ENCODE data around the gene PCARE.

DNA sequence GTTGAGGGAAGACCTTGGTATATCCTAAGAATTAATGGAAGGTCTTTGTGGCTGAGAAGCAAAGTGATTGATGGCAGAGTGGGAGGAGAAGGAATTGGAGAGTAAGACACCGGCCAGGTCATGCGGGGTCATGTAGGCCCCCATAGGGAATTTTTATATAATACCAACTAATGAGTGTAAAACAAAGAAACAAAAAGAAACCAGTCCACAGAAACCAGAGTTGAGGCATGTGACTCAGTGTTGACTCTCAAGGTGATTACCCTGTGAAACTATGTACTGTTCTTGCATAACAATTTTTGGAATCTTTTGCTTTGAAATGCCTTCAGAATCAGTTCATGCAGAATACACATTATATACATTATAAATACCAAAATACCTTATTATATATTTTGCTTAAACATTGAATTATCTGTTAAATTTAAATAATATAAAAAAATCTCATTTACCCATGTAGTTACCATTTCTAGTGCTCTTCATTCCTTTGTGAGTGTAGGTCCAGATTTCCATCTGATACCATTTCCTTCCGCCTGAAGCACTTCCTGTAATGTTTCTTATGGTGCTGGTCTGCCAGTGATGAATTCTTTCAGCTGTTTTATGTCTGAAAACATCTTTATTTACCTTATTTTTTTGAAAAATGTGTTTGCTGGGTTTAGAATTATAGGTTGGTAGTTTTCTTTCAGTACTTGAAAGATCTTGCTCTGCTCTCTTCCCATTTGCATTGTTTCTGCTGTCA, 49.5 kb upstream of the PCARE start:
- TF ChIP-seq, protein P1, sequence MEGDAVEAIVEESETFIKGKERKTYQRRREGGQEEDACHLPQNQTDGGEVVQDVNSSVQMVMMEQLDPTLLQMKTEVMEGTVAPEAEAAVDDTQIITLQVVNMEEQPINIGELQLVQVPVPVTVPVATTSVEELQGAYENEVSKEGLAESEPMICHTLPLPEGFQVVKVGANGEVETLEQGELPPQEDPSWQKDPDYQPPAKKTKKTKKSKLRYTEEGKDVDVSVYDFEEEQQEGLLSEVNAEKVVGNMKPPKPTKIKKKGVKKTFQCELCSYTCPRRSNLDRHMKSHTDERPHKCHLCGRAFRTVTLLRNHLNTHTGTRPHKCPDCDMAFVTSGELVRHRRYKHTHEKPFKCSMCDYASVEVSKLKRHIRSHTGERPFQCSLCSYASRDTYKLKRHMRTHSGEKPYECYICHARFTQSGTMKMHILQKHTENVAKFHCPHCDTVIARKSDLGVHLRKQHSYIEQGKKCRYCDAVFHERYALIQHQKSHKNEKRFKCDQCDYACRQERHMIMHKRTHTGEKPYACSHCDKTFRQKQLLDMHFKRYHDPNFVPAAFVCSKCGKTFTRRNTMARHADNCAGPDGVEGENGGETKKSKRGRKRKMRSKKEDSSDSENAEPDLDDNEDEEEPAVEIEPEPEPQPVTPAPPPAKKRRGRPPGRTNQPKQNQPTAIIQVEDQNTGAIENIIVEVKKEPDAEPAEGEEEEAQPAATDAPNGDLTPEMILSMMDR (IDR thresholded peaks at IDR 0.05), result no peak
- no peak for TF ChIP-seq POLR2A (IDR thresholded peaks at IDR 0.05)
